IMR-90 (cell line): Measurements from ENCODE around the gene LRIG1. TPM values are rescaled to one million over a fixed set of nuclear protein-coding genes. Genes with fewer than 3 reads are reported as not detected.

Source experiments
- ATAC-seq: fragments of 200-7000 bp; cut with Tn5 transposase; 2 replicates; pipeline ENCODE4 v1.9.1; 2020; ENCODE audit warnings: low read depth, mild to moderate bottlenecking, moderate library complexity
- BruUV-seq: library from RNA; stranded (reverse); fragments of 400-500 nt; replicated peaks from 2 replicates; lab custom pipeline; 2021; lab: Mats Ljungman, UMichigan
- CTCF ChIA-PET: fragments of 300-600 bp; formaldehyde crosslinking; extraction: SDS; loops from one replicate; lab custom pipeline; 2021; ENCODE audit warnings: antibody characterized with exemption; lab: Yijun Ruan, JAX
- POLR2A ChIA-PET: fragments of 300-600 bp; sonication (Branson Sonifier 250); formaldehyde crosslinking; loops from one replicate; lab custom pipeline; 2022; ENCODE audit warnings: antibody characterized with exemption; ENCODE audit not compliant: unreplicated experiment; lab: Charles Lee
- DNase-seq: peaks from one replicate; pipeline ENCODE4 v3.0.0; 2013
- H2AFZ ChIP-seq: replicated peaks from 2 replicates; pipeline ENCODE3; 2013; ENCODE audit warnings: low read length, mild to moderate bottlenecking; ENCODE audit not compliant: poor library complexity
- H2AK5ac ChIP-seq: 2 replicates; pipeline ENCODE4 v1.6.1; 2013; ENCODE audit warnings: low read depth, low read length, inconsistent platforms
- H2AK9ac ChIP-seq: replicated peaks from 2 replicates; pipeline ENCODE3; 2013; ENCODE audit warnings: mild to moderate bottlenecking, low read depth, low read length, moderate library complexity; ENCODE audit not compliant: poor library complexity
- H2BK120ac ChIP-seq: 2 replicates; pipeline ENCODE4 v1.6.1; 2013; ENCODE audit warnings: low read depth, low read length, inconsistent platforms
- H2BK15ac ChIP-seq: 3 replicates; pipeline ENCODE4 v1.6.1; 2013; ENCODE audit warnings: low read depth, low read length, inconsistent platforms
- H2BK20ac ChIP-seq: 2 replicates; pipeline ENCODE4 v1.6.1; 2013; ENCODE audit warnings: low read depth, mild to moderate bottlenecking, inconsistent platforms, low read length, moderate library complexity
- H2BK5ac ChIP-seq: 2 replicates; pipeline ENCODE4 v1.6.1; 2013; ENCODE audit warnings: mild to moderate bottlenecking, low read depth, low read length, inconsistent platforms; ENCODE audit not compliant: poor library complexity, severe bottlenecking
- H3K14ac ChIP-seq: replicated peaks from 2 replicates; pipeline ENCODE4 v1.6.1; 2013; ENCODE audit warnings: low read depth, low read length, inconsistent platforms
- H3K18ac ChIP-seq: 2 replicates; pipeline ENCODE4 v1.6.1; 2013; ENCODE audit warnings: low read depth, low read length, control low read depth
- H3K23ac ChIP-seq: 2 replicates; pipeline ENCODE4 v1.6.1; 2013; ENCODE audit warnings: low read depth, low read length, inconsistent platforms
- H3K27ac ChIP-seq: 2 replicates; pipeline ENCODE4 v1.5.1; 2013; ENCODE audit warnings: mild to moderate bottlenecking, control low read depth, low read length; ENCODE audit not compliant: insufficient read depth
- H3K27me3 ChIP-seq: 2 replicates; pipeline ENCODE4 v1.6.1; 2013; ENCODE audit warnings: low read length; ENCODE audit not compliant: control insufficient read depth, insufficient read depth
- H3K36me3 ChIP-seq: 2 replicates; pipeline ENCODE4 v1.6.1; 2013; ENCODE audit warnings: low read length, mixed read lengths; ENCODE audit not compliant: control insufficient read depth, insufficient read depth
- H3K4ac ChIP-seq: 2 replicates; pipeline ENCODE4 v1.6.1; 2013; ENCODE audit warnings: low read depth, low read length, inconsistent platforms
- H3K4me1 ChIP-seq: 2 replicates; pipeline ENCODE4 v1.6.1; 2013; ENCODE audit warnings: low read length, mixed read lengths; ENCODE audit not compliant: control insufficient read depth, insufficient read depth
- H3K4me2 ChIP-seq: 2 replicates; pipeline ENCODE4 v1.6.1; 2013; ENCODE audit warnings: low read depth, mild to moderate bottlenecking, control low read depth, low read length, moderate library complexity
- H3K4me3 ChIP-seq: 2 replicates; pipeline ENCODE4 v1.5.1; 2013; ENCODE audit warnings: low read depth, mild to moderate bottlenecking, control low read depth, low read length, moderate library complexity; ENCODE audit not compliant: insufficient read depth
- H3K56ac ChIP-seq: 2 replicates; pipeline ENCODE4 v1.6.1; 2013; ENCODE audit warnings: low read length, inconsistent platforms; ENCODE audit not compliant: insufficient read depth; ENCODE audit errors: extremely low read depth
- H3K79me1 ChIP-seq, 2 experiments: 2 replicates each; pipeline ENCODE4 v1.6.1; 2013; ENCODE audit warnings: low read length in 2 of 2, inconsistent platforms in 1 of 2, low read depth in 1 of 2
- H3K9ac ChIP-seq: 2 replicates; pipeline ENCODE4 v1.6.1; 2013; ENCODE audit warnings: low read depth, low read length, control low read depth
- H3K9me1 ChIP-seq: 2 replicates; pipeline ENCODE4 v1.6.1; 2013; ENCODE audit warnings: low read length, inconsistent platforms; ENCODE audit not compliant: insufficient read depth
- H3K9me3 ChIP-seq: 2 replicates; pipeline ENCODE4 v1.6.1; 2013; ENCODE audit warnings: low read length; ENCODE audit not compliant: control insufficient read depth, insufficient read depth
- H4K20me1 ChIP-seq: 2 replicates; pipeline ENCODE4 v1.6.1; 2013; ENCODE audit warnings: low read length, inconsistent platforms; ENCODE audit not compliant: insufficient read depth
- H4K5ac ChIP-seq: 2 replicates; pipeline ENCODE4 v1.6.1; 2013; ENCODE audit warnings: mild to moderate bottlenecking, low read depth, low read length, control low read depth
- H4K8ac ChIP-seq, 2 experiments: 2 replicates each; pipeline ENCODE4 v1.6.1; 2013; ENCODE audit warnings: low read depth in 2 of 2, low read length in 2 of 2, control low read depth in 1 of 2, inconsistent platforms in 1 of 2
- H4K91ac ChIP-seq: 2 replicates; pipeline ENCODE4 v1.6.1; 2013; ENCODE audit warnings: low read depth, low read length, inconsistent platforms; ENCODE audit not compliant: insufficient read depth
- BHLHE40 ChIP-seq: fragments of 150-350 bp; IDR thresholded peaks from 2 replicates; pipeline ENCODE4 v1.6.1; 2016; ENCODE audit warnings: mild to moderate bottlenecking, low read depth, low read length
- CHD1 ChIP-seq: IDR thresholded peaks from 2 replicates; pipeline ENCODE4 v1.6.1; 2012; ENCODE audit warnings: low read depth, low read length, improper control_type of control experiment
- FOS ChIP-seq: fragments of 150-350 bp; IDR thresholded peaks from 2 replicates; pipeline ENCODE4 v1.6.1; 2016; ENCODE audit warnings: low read depth, low read length
- MAFK ChIP-seq: IDR thresholded peaks from 2 replicates; pipeline ENCODE4 v1.6.1; 2012; ENCODE audit warnings: low read depth, low read length, improper control_type of control experiment
- MAZ ChIP-seq: IDR thresholded peaks from 2 replicates; pipeline ENCODE4 v1.6.1; 2012; ENCODE audit warnings: low read depth, mild to moderate bottlenecking, low read length, improper control_type of control experiment, moderate library complexity, borderline replicate concordance
- RAD21 ChIP-seq: IDR thresholded peaks from 2 replicates; pipeline ENCODE4 v1.6.1; 2012; ENCODE audit warnings: low read length, improper control_type of control experiment
- RCOR1 ChIP-seq: IDR thresholded peaks from 2 replicates; pipeline ENCODE4 v1.6.1; 2012; ENCODE audit warnings: mild to moderate bottlenecking, low read length, improper control_type of control experiment; ENCODE audit not compliant: insufficient replicate concordance
- RFX5 ChIP-seq: IDR thresholded peaks from 2 replicates; pipeline ENCODE4 v1.8.0; 2012; ENCODE audit warnings: low read depth, mild to moderate bottlenecking, low read length, moderate library complexity
- WGBS, 2 experiments: methylation state at CpG; one replicate each; pipeline versions ENCODE4 v1.1.5 to v1.1.7; 2013; ENCODE audit warnings: missing lambda C conversion rate in 2 of 2; ENCODE audit not compliant: insufficient read length in 1 of 2; ENCODE audit errors: extremely low coverage in 2 of 2; 5-methylcytosine and 5-hydroxymethylcytosine counted together
- dilution Hi-C: fragments of 300-500 bp; cut with HindIII; formaldehyde crosslinking; loops from one replicate; pipeline ENCODE4 v1.14.3; 2018; ENCODE audit warnings: low sequenced_read_pairs; ENCODE audit not compliant: unreplicated experiment
- in situ Hi-C: fragments of 300-500 bp; cut with MboI; formaldehyde crosslinking; loops from 3 replicates; pipeline ENCODE4 v1.14.3; 2019; ENCODE audit warnings: low sequenced_read_pairs, inconsistent platforms, mixed read lengths
- intact Hi-C: fragments of 100-400 bp; cut with micrococcal nuclease; formaldehyde crosslinking; loops from 2 replicates; pipeline ENCODE4 v1.10.0; 2022
- polyA plus RNA-seq, 3 experiments: library from polyadenylated mRNA; depleted of rRNA; stranded (reverse); fragments of >200 nt; gene quantifications; 2 replicates each; pipeline ENCODE4 v1.2.3, GENCODE V29; 2012; ENCODE audit warnings: low replicate concordance in 1 of 3
- total RNA-seq: library from RNA; depleted of rRNA; stranded (reverse); fragments of >200 nt; gene quantifications from 2 replicates; pipeline ENCODE4 v1.2.3, GENCODE V29; 2012
- TF ChIP-seq, protein P1 (sequence below): fragments of 150-350 bp; IDR thresholded peaks from 2 replicates; pipeline ENCODE4 v1.6.1; 2017; ENCODE audit warnings: mild to moderate bottlenecking, antibody characterized with exemption, low read length, low read depth
- TF ChIP-seq, protein P2 (sequence below): conservative IDR thresholded peaks from 2 replicates; pipeline ENCODE4 v1.5.1; 2012; ENCODE audit warnings: mild to moderate bottlenecking, low read depth, low read length, improper control_type of control experiment

LRIG1 gene
- total and polyA plus RNA-seq, 2 of the 4 experiments (the other 2 are of a cell fraction) = 62.8 to 87.8 TPM

DNA sequence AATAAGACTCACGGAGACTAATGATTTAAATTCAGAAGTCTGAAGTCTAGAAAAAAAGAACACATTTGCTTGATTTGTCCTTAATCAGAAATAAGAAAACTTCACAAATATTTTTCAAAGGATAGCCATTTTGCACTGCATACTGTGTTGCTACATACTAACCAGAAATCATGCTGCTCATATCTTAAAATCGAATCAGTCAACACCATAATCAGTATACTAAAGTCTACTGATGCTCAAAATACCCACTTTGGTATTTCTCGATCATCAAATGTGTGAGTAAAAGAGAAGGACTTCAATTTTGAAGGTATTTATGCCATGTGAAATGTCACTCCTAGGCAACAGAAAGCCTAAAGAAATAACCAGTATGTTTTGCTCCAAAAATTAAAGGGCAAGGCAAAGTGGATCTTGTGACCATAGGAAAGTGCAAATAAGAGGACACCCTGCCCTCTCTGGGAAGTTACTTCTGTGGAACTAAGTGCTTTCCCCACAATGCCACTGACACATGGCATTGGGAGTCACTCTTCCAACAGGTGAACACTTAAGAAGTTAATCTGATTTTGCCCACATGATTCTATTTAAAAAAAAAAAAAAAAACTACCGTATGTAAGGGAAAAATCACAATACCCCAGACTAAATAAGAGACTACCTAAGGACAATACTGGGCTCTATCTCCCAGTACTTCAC is 2.7 kb downstream of the LRIG1 start (continued):
- TF ChIP-seq, protein P1, sequence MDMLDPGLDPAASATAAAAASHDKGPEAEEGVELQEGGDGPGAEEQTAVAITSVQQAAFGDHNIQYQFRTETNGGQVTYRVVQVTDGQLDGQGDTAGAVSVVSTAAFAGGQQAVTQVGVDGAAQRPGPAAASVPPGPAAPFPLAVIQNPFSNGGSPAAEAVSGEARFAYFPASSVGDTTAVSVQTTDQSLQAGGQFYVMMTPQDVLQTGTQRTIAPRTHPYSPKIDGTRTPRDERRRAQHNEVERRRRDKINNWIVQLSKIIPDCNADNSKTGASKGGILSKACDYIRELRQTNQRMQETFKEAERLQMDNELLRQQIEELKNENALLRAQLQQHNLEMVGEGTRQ = no peak
- no peak for TF ChIP-seq RFX5

DNA sequence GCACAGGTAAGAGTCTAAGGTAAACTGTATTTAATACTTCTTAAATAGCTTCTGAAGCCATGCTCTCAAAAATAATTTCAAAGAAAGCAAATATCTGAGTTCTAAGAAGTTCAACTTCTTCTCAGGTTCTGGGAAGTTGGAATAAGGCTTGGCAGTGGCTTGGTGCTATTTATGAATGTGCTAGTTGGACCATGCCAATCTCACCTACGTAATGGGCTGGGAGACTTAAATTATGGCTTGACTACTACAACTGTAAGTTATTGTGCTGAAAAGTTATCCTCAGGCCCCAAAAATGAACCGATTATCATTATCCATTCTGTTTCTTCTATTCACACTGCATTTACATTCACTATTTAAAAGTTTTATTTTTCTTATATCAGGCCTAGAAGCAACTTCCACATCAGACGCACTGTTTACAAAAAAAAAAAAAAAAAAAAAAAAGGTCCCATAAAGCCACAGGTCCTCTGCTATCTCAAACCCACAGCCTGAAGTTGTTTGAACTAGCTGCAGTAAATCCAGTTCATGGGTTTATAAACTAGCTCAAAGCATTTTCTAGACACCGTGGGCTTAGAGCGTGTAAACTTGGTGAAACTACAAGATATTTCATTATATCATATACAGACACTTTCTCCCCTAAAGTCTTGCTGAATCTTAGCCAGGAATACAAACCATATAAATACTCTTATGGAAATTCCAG is 3.4 kb downstream of the LRIG1 start:
- ATAC-seq = no peak
- Histone ChIP-seq H4K8ac (no peak overlapping the region), H3K4me3 (no peak overlapping the region), H4K91ac (no peak overlapping the region), H2BK5ac (no peak overlapping the region), H3K79me1 (peaks cover 24 to 69% of the 10 kb centered on the region in 2 experiments), H2AFZ (no peak overlapping the region), H3K36me3 (no peaks in the 10 kb centered on the region), H4K20me1 (peaks cover 31% of the 10 kb centered on the region; the same call in 1 of the 2 replicates), H3K4me2 (peak overlapping the region; percentile 21; the same call in 1 of the 2 replicates), H4K5ac (no peak overlapping the region), H3K4me1 (peaks cover 9% of the 10 kb centered on the region), H2AK5ac (no peak overlapping the region), H2BK15ac (no peak overlapping the region), H3K56ac (no peak overlapping the region), H3K9ac (no peak overlapping the region), H3K9me1 (0 out of 2 replicates have a peak, but pooled peaks cover 3% of the 10 kb centered on the region), H3K27ac (no peak overlapping the region), H2BK20ac (no peak overlapping the region), H2BK120ac (no peak overlapping the region), H3K23ac (no peak overlapping the region), H3K9me3 (no peaks in the 10 kb centered on the region), H3K18ac (no peak overlapping the region), H2AK9ac (no peak overlapping the region), H3K27me3 (peaks cover 2% of the 10 kb centered on the region; the same call in 1 of the 2 replicates), H3K4ac (no peak overlapping the region), H3K14ac (no peak overlapping the region)
- WGBS, 2 experiments = no CpG with 5 or more reads among the region's 5 CpGs
- no peak for DNase-seq
- intact Hi-C loops = loop anchor here (5.0 kb wide), 2 partner anchors 55 to 240 kb away; no protein-coding TSS in a partner anchor
- dilution Hi-C loops = no loop called here
- CTCF ChIA-PET = interaction anchor here (0.6 kb wide), 1 partner anchor 1250 kb away, joined by 4 read pairs; no protein-coding TSS in a partner anchor
- BruUV-seq = no TSS peak
- POLR2A ChIA-PET = no interaction called here
- in situ Hi-C loops = loop anchor here (5.0 to 10.0 kb wide), 2 partner anchors 75 to 223 kb away; no protein-coding TSS in a partner anchor
- TF ChIP-seq MAZ (no peak), RAD21 (no peak), FOS (no peak), RCOR1 (no peak), MAFK (no peak), RFX5 (no peak), CHD1 (no peak), BHLHE40 (no peak)
- TF ChIP-seq, protein P2, sequence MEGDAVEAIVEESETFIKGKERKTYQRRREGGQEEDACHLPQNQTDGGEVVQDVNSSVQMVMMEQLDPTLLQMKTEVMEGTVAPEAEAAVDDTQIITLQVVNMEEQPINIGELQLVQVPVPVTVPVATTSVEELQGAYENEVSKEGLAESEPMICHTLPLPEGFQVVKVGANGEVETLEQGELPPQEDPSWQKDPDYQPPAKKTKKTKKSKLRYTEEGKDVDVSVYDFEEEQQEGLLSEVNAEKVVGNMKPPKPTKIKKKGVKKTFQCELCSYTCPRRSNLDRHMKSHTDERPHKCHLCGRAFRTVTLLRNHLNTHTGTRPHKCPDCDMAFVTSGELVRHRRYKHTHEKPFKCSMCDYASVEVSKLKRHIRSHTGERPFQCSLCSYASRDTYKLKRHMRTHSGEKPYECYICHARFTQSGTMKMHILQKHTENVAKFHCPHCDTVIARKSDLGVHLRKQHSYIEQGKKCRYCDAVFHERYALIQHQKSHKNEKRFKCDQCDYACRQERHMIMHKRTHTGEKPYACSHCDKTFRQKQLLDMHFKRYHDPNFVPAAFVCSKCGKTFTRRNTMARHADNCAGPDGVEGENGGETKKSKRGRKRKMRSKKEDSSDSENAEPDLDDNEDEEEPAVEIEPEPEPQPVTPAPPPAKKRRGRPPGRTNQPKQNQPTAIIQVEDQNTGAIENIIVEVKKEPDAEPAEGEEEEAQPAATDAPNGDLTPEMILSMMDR = no peak
- TF ChIP-seq, protein P1 = no peak
